Measurements from ENCODE around the gene TRIM27.
"Not testable (repeated sequence)": the region's sequence is repeated elsewhere in the genome, so short reads cannot be mapped to it uniquely, and the experiment has no call there.

The TRIM27 gene, protein sequence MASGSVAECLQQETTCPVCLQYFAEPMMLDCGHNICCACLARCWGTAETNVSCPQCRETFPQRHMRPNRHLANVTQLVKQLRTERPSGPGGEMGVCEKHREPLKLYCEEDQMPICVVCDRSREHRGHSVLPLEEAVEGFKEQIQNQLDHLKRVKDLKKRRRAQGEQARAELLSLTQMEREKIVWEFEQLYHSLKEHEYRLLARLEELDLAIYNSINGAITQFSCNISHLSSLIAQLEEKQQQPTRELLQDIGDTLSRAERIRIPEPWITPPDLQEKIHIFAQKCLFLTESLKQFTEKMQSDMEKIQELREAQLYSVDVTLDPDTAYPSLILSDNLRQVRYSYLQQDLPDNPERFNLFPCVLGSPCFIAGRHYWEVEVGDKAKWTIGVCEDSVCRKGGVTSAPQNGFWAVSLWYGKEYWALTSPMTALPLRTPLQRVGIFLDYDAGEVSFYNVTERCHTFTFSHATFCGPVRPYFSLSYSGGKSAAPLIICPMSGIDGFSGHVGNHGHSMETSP

DNA sequence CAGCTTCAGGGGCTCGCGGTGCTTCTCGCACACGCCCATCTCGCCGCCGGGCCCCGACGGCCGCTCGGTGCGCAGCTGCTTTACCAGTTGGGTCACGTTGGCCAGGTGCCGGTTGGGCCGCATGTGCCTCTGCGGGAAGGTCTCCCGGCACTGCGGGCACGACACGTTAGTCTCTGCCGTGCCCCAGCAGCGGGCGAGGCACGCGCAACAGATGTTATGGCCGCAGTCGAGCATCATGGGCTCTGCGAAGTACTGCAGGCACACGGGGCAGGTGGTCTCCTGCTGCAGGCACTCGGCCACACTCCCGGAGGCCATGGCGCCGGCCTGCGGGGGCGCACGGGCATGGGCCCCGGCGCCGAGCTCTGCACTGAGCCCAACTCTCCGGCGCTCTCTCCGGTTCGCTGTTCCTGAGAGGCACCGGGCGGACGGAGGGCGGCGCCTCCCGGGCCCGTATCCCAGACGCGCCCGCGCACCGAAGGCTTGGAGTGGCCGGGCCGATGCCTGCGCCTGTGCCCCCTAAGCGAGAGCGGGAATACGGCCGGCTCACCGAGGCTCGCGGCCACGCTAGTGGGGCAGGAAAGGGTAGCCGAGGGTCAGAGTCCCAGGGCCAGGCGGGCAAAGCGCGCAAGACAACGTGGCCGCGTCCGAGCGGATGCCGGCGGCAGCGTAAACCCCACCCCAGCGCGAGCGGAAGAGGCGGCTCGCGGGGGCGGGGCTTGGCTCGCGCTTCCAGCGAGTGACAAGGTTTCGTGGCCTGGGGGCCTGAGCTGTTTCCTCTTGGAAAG, at the start of gene TRIM27:
Gene TRIM27 (minus strand): TSS at position 668 of the 785 bp plus-strand sequence. CDS start 353 bp downstream, at position 315.
- peak; percentile 84 to 88 for DNase-seq

DNA sequence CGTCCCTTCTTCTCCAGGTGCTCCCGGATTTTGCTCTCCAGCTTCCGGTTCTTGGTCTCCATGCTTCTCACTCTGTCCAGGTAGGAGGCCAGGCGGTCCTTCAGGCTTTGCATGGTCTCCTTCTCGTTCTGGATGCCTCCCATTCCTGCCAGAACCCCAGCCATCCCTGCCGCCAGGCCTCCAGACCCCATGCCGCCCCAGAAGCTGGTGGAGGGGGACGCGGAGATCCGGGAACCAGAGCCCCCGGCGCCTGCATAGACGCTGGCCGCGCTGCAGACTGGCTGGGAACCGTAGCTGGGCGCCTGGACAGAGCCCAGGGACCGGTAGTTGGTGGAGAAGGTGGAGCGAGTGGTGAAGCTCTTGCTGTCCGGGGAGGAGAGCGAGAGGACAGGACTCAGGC, 46.3 kb upstream of the TRIM27 start:
- not testable (repeated sequence) for DNase-seq

- no peak for DNase-seq
These were observed 45.3 kb upstream of the TRIM27 start for GRCh38 chr6:28969129-28969528.

DNA sequence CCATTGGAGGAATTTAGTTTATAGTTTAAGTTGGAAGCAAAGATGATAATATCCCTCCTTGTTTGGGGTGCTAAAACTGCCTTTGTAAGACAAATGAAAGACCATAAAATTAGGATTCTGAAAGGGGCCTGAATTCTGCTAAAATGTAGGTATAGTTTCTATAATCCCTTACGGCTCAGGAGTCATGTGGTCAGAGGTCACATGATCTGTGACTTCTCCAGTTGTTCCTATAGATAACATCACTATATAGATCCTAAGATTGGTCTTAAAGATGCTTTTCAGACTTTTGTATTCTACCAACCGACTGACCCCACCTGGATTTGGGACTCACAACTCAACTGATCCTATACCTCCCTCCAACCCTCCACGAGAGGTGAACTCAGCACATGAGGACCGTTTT, 44.7 kb upstream of the TRIM27 start:
- DNase-seq: no peak

DNA sequence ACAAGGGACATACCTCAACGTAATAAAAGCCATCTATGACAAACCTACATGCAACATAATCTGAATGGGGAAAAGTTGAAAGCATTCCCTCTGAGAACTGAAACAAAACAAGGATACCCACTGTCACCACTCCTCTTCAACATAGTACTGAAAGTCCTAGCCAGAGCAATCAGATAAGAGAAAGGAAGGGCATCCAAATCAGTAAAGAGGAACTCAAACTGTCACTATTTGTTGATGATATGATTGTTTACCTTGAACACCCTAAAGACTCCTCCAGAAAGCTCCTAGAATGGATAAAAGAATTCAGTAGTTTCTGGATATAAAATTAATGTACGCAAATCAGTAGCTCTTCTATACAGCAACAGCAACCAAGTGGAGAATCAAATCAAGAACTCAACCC, 41.9 kb upstream of the TRIM27 start:
- no peak for DNase-seq

- DNase-seq: no peak
These were observed 37.2 kb upstream of the TRIM27 start for GRCh38 chr6:28960846-28961500.

DNA sequence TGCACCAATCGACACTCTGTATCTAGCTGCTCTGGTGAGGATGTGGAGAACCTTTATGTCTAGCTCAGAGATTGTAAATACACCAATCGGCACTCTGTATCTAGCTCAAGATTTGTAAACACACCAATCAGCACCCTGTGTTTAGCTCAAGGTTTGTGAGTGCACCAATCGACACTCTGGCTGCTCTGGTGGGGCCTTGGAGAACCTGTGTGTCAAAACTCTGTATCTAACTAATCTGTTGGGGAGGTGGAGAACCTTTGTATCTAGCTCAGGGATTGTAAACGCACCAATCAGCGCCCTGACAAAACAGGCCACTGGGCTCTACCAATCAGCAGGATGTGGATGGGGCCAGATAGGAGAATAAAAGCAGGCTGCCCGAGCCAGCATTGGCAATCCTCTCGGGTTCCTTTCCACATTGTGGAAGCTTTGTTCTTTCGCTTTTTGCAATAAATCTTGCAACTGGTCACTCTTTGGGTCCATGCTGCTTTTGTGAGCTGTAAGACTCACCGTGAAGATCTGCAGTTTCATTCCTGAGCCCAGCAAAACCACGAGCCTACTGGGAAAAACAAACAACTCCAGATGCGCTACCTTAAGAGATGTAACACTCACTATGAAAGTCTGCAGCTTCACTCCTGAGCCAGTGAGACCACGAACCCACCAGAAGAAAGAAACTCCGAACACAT, 34.9 kb upstream of the TRIM27 start:
- DNase-seq: not testable (repeated sequence)

GRCh38 chr6:28957795-28958314, 34.1 kb upstream of the TRIM27 start:
- DNase-seq: not testable (repeated sequence)

DNA sequence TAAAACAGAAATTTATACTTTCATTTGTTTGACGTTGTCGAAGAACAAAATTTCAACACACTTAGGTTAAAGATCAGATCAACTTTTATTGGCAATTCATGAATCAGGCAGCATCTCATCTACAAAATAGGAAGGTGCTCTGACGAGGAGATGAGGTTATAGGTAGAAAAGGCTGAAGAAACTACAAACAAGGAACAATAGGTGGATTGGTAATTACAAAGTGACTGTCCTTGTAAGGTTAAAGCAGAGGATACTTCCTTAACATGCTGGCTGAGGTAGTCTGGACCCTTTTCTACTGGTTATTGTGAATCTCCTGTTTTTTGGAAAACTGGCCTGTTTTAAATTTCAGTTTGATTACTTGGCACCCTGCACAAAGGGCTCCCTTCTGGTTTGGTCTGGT, 32.5 kb upstream of the TRIM27 start:
- no peak for DNase-seq

DNA sequence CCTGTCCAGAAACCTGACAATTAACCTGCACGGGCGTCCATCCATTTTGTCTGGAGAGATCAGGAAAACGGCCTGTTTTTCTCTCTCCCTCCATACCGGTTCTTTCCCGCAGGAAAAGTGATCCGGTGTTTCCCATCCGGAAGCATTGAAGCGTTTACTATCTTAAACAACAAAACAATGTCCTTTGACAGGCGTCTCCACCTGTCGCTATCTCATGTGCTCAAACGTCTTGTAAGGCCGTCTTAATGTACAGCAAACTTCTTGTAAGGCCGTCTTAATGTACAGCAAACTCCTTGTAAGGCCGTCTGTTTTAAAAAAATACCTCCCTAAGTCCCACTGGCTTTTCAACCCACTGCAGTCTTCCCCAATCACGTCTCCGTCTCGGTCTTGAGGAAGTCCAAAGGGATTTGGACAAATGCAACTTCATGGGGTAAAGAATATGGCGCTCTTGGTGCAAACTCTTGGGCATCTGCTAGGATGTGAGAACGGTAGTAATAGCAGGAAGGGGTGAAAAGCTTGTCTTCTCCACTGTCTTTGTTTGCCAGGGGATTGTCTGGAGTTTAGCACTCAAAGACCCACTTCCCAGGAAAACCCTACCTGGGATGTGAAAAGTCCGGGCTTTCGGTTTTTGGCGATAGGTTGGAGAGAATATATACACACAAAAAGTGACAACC, 29.9 kb upstream of the TRIM27 start:
- no peak for DNase-seq

- DNase-seq: peak; percentile 76
These were observed 29.3 kb upstream of the TRIM27 start for GRCh38 chr6:28953039-28953584.

GRCh38 chr6:28949656-28950195, 25.9 kb upstream of the TRIM27 start:
- not testable (repeated sequence) for DNase-seq

- no peak for DNase-seq
These were observed 25.1 kb upstream of the TRIM27 start for GRCh38 chr6:28948782-28949486.

DNA sequence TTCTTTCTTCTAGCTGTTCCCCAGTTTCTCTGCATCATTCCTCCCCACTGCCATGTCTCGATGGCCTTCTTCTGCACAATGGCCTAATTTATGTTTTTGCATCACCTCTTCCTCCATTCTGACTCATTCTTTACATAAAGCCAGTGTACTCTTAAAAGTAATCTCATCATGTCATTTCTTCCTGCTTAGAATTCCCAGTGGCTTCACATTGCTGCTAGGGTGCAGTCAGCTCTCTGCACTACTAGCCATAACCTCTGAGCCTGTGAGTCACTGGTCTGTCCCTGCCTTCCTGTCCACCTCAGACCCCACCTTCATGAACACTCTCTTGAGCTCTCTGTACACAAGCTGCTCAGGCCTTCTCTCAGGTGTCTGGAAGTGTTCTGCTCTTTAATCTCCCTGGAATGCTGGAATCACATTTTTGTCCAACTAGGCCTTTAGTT, 24.1 kb upstream of the TRIM27 start:
- DNase-seq: no peak

GRCh38 chr6:28947067-28947765, 23.4 kb upstream of the TRIM27 start:
- DNase-seq: no peak

DNA sequence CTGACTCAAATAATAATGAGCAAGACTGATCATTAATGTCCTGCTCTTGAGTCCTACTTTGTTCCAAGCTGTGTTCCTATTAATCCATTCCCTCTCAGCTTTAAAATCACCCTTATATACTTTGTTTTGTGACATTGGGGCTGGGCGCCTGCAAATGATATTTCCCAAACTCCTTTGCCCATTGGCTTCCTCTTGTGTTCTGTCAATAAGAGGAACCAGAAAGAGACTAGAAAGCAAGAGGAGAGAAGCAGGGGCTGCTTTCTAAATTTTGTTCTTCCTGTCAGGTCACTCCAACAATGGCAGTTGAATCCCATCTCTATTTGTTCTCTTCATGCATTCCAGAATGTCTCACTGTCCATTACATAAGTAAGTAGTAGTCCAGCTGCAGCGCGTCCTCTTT, 21.6 kb upstream of the TRIM27 start:
- DNase-seq: no peak

DNA sequence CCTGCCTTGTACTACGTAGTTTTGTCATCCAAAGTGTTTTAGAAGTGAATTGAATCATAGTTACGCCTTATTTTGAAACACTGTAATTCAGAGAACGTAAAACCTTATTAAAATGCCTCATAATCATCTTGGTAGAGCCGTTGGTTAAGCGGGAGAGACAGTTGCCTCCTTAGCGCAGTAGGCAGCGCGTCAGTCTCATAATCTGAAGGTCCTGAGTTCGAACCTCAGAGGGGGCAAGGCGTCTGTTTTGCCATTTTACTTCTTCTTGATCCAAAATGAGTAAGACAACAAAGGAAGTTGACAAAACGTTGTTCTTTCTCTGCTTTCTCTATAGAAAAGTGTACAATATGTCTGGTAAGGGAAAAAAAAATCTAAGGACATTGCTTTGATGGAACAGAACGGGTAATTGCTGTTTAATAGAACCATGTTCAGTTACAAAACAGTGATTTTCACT, 20.7 kb upstream of the TRIM27 start:
- peak; percentile 76 to 77 for DNase-seq

DNA sequence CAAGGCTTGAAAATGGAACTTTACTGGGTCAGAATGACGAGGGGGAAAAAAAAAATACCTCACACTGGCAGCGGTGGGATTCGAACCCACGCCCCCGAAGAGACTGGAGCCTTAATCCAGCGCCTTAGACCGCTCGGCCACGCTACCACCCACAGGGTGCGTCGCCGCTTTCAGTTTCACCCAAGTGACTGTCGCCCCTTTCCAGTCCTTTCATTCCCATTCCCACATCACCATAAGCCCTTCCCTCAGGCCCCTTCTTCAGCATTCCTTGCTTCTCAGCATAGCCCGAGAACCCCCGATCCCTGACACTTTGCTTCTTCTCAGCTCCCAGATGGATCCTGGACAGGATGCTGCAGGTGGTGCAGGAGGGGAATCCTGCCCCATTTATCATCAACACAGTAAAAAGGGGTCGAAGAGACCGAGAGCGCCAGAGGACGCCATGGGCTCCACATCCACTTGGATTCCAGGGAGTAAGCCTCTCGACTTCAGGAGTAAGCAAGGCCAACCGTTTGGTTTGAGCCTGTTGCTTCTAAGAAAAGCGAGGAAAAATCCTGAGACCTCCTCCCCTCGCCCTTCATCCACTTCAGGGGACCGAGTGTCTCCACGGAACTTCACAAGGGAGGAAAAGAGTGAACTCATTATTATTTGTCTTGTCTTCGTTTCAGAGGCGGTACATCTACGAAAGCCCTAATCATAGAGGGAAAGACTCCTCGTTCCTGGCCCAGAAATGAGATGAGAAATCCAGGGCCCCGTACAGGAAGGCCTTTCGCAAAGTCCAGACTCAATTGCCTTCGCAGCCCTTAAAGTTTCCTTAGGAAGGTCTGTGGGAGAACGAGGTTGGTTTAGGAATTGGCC, 20.0 kb upstream of the TRIM27 start:
- DNase-seq: peak; percentile 82 to 84

DNA sequence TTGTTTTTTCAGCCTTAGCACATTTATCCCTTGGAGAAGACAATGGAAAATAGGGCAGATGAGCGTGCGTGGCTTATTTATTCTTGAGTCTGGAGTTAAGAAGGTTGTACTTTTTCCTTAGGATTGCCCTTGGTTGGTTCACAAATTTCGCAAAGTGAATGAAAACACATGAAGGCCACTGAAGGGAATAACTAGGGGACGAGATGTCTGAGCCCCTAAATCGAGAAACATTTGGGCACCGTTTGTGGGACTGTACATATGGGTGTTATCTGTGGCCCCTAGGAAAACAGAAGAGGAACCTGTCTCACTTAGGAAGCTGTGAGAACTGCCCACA, 19.4 kb upstream of the TRIM27 start:
- no peak for DNase-seq
